KMS-11 (cell line): ENCODE measurements around the gene TRPM6.

ENCODE experiments used
- H2AFZ ChIP-seq: fragments of 200-600 bp; sonication (generic); 2 replicates; pipeline ENCODE4 v1.6.1; 2016; ENCODE audit warnings: antibody characterized with exemption, mixed run types, low read depth
- H3K27ac ChIP-seq: fragments of 200-600 bp; sonication (generic); 2 replicates; pipeline ENCODE4 v1.6.1; 2016; ENCODE audit warnings: mild to moderate bottlenecking, mixed run types
- H3K27me3 ChIP-seq: fragments of 200-600 bp; sonication (generic); 2 replicates; pipeline ENCODE4 v1.6.1; 2017; ENCODE audit warnings: mild to moderate bottlenecking, low read depth, mixed run types, moderate library complexity; ENCODE audit not compliant: insufficient read depth
- H3K36me3 ChIP-seq: fragments of 200-600 bp; sonication (generic); 2 replicates; pipeline ENCODE4 v1.6.1; 2017; ENCODE audit warnings: mild to moderate bottlenecking, mixed run types; ENCODE audit not compliant: insufficient read depth
- H3K4me1 ChIP-seq: fragments of 200-600 bp; sonication (generic); 2 replicates; pipeline ENCODE4 v1.6.1; 2016; ENCODE audit warnings: mild to moderate bottlenecking, low read depth, mixed run types; ENCODE audit not compliant: poor library complexity, severe bottlenecking
- H3K4me2 ChIP-seq: fragments of 200-600 bp; sonication (generic); 2 replicates; pipeline ENCODE4 v1.7.0; 2016; ENCODE audit warnings: mild to moderate bottlenecking, mixed run types
- H3K4me3 ChIP-seq: fragments of 200-600 bp; sonication (generic); IDR thresholded peaks from 2 replicates; pipeline ENCODE4 v1.6.1; 2017; ENCODE audit warnings: low read depth, low read length, mixed read lengths; ENCODE audit not compliant: insufficient read depth
- H3K79me2 ChIP-seq: fragments of 200-600 bp; sonication (generic); 2 replicates; pipeline ENCODE4 v1.6.1; 2016; ENCODE audit warnings: low read depth, mixed run types; ENCODE audit not compliant: insufficient read depth
- H3K9ac ChIP-seq: fragments of 200-600 bp; sonication (generic); 2 replicates; pipeline ENCODE4 v1.6.1; 2016; ENCODE audit warnings: mild to moderate bottlenecking, mixed run types
- H4K20me1 ChIP-seq: fragments of 200-600 bp; sonication (generic); 2 replicates; pipeline ENCODE4 v1.6.1; 2016; ENCODE audit warnings: mild to moderate bottlenecking, mixed run types; ENCODE audit not compliant: insufficient read depth
- CTCF ChIP-seq: fragments of 200-600 bp; sonication (generic); conservative IDR thresholded peaks from 2 replicates; pipeline ENCODE4 v1.6.1; 2017; ENCODE audit warnings: low read depth, mild to moderate bottlenecking, antibody characterized with exemption, low read length, moderate library complexity, mixed read lengths

The TRPM6 gene

GRCh38 chr9:74753650-74754049, 134.1 kb downstream of the TRPM6 start:
- H3K27ac ChIP-seq: no peak overlapping the region
- no peaks in the 10 kb centered on the region for H3K4me1 ChIP-seq
- H3K79me2 ChIP-seq: no peaks in the 10 kb centered on the region
- H4K20me1 ChIP-seq: no peaks in the 10 kb centered on the region
- H3K4me3 ChIP-seq: no peak overlapping the region
- H3K27me3 ChIP-seq: no peaks in the 10 kb centered on the region
- no peak overlapping the region for H3K9ac ChIP-seq
- no peak overlapping the region for H2AFZ ChIP-seq
- no peak for TF ChIP-seq CTCF
- no peak overlapping the region for H3K4me2 ChIP-seq
- no peaks in the 10 kb centered on the region for H3K36me3 ChIP-seq

DNA sequence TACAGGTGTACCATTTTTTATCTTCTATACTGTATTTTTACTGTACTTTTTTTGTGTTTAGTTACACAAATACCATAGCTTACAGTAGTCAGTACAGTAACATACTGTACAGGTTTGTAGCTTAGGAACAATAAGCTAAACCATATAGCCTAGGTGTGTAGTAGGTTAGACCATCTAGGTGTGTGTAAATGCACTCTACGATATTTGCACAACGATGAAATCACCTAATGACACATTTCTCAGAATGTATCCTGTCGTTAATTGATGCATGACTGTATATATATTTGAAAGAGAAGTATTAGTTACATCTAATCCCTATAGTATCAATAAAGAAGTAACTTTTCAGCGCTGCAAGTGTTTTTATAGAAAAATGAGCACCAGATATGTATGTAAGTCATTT, 138.8 kb downstream of the TRPM6 start:
- Histone ChIP-seq H4K20me1 (no peaks in the 10 kb centered on the region), H3K36me3 (no peaks in the 10 kb centered on the region), H3K4me1 (no peaks in the 10 kb centered on the region), H3K4me3 (no peak overlapping the region), H3K27ac (no peak overlapping the region), H3K4me2 (no peak overlapping the region), H3K9ac (no peak overlapping the region), H2AFZ (no peak overlapping the region), H3K27me3 (no peaks in the 10 kb centered on the region), H3K79me2 (no peaks in the 10 kb centered on the region)
- no peak for TF ChIP-seq CTCF

DNA sequence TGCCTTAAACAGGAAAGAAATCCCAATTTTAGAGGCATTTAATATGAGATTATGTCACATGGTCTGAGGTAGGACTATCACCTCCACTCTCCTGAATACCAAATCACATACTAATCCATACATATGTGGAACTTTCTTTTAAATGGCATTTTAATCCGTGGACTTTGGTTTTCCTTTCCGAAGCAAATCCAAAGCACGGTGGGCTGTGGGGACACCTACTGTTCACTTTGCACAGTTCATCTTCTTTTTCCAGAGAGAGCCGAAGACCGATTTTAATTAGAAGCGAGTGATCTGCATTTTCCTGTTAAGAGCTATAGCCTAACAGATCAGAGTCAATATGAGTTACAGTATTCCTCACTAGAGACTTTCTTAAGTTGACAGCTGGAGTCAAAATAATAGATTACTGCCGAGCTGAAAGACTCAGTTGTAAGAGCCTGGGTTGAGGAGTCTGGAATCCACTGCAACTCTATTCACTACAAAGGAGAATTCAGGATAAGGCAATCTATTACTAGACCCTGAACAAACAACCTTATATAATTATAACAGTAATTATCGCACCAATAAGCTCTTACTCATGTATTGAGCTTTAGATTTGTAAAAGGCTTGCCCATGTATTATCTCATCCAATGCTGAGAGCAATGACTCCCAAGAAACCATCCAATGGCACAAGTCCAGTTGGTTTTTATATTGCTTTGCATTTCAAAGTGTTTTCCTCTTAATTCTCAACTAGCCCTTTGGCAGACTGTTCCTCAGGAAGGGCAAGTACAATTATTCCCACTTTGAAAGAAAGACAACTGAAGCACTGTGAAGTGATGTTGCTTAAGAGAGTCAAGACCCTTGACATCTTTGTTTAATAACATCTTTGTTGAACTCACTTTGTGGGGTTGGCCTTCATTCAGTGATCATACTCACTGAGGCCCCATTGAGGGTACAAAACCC, 144.7 kb downstream of the TRPM6 start:
- Histone ChIP-seq H3K27ac (no peak overlapping the region), H4K20me1 (no peaks in the 10 kb centered on the region), H3K4me1 (no peaks in the 10 kb centered on the region), H3K9ac (no peak overlapping the region), H3K4me2 (no peak overlapping the region), H3K36me3 (no peaks in the 10 kb centered on the region), H3K79me2 (no peaks in the 10 kb centered on the region), H3K4me3 (no peak overlapping the region), H3K27me3 (no peaks in the 10 kb centered on the region), H2AFZ (no peak overlapping the region)
- TF ChIP-seq CTCF: peak; percentile 69

- Histone ChIP-seq H4K20me1 (no peaks in the 10 kb centered on the region), H3K27me3 (no peaks in the 10 kb centered on the region), H3K4me2 (no peak overlapping the region), H3K9ac (no peak overlapping the region), H3K36me3 (no peaks in the 10 kb centered on the region), H3K4me3 (no peak overlapping the region), H3K4me1 (no peaks in the 10 kb centered on the region), H2AFZ (no peak overlapping the region), H3K79me2 (no peaks in the 10 kb centered on the region), H3K27ac (no peak overlapping the region)
- no peak for TF ChIP-seq CTCF
Observed at GRCh38 chr9:74742191-74742790, 145.4 kb downstream of the TRPM6 start.
